Lower leg skin (tissue), 4 donors: ENCODE data around the gene ADGRD1. TPM values are rescaled to one million over a fixed set of nuclear protein-coding genes. Genes with fewer than 3 reads are reported as not detected.

ENCODE experiments used
- DNase-seq, 2 donors: peaks; one replicate each; pipeline ENCODE4 v3.0.0-alpha.2; 2019; ENCODE audit warnings: low spot score in 2 of 2
- H3K4me3 ChIP-seq: fragments of 200-600 bp; sonication (generic); 2 replicates; pipeline ENCODE4 v1.5.1; 2017; ENCODE audit warnings: mild to moderate bottlenecking, low read depth; ENCODE audit not compliant: poor library complexity, severe bottlenecking
- CTCF ChIP-seq, 3 donors: fragments of 450-650 bp; IDR thresholded peaks; one replicate each; pipeline ENCODE4 v1.5.1; 2016; ENCODE audit warnings: antibody characterized with exemption in 3 of 3, mild to moderate bottlenecking in 3 of 3, moderate library complexity in 2 of 3
- POLR2A ChIP-seq, 2 donors: fragments of 450-650 bp; IDR thresholded peaks; one replicate each; pipeline ENCODE4 v1.6.1; 2016 to 2017; ENCODE audit warnings: antibody characterized with exemption in 2 of 2, mild to moderate bottlenecking in 1 of 2, moderate library complexity in 1 of 2
- WGBS, 2 donors: methylation state at CpG; one replicate each; pipeline ENCODE4 v1.1.5; 2018; 5-methylcytosine and 5-hydroxymethylcytosine counted together
- intact Hi-C: fragments of 100-400 bp; cut with DNase I; formaldehyde crosslinking; loops from one replicate; pipeline ENCODE4 v1.15.0; 2023; ENCODE audit warnings: low total_unique reads
- total RNA-seq, 4 donors: library from RNA; depleted of rRNA; stranded (reverse); fragments of >200 nt; gene quantifications; one replicate each; pipeline ENCODE4 v1.1.0, GENCODE V29; 2016

The ADGRD1 gene
- total RNA-seq, 4 donors from 2014 or later: 8.3 to 11.6 (median 8.9) TPM

- DNase-seq: no peak
- 84 to 86% methylated on average over 6 of the region's 6 CpGs for WGBS, 2 donors
- H3K4me3 ChIP-seq: no peak overlapping the region
- TF ChIP-seq CTCF (IDR thresholded peaks at IDR 0.05) (no peak), POLR2A (IDR thresholded peaks at IDR 0.05) (no peak)
- intact Hi-C loops: no loop called here
Measured at GRCh38 chr12:131053567-131053966, 99.9 kb downstream of the ADGRD1 start.

- WGBS, 2 donors: 79 to 82% methylated on average over 19 of the region's 19 CpGs
- intact Hi-C loops: no loop called here
- TF ChIP-seq CTCF (IDR thresholded peaks at IDR 0.05) (no peak), POLR2A (IDR thresholded peaks at IDR 0.05) (no peak)
- DNase-seq: peak in 1 of 2 donors; percentile 57
- H3K4me3 ChIP-seq: no peak overlapping the region
Measured at GRCh38 chr12:131054345-131055092, 100.8 kb downstream of the ADGRD1 start.

- DNase-seq: peak in 1 of 2 donors; percentile 54
- no peak overlapping the region for H3K4me3 ChIP-seq
- intact Hi-C loops: no loop called here
- no peak for TF ChIP-seq POLR2A (IDR thresholded peaks at IDR 0.05)
- no peak for TF ChIP-seq CTCF (IDR thresholded peaks at IDR 0.05)
- 84 to 85% methylated on average over 9 of the region's 9 CpGs for WGBS, 2 donors
Measured at GRCh38 chr12:131055093-131055465, 101.4 kb downstream of the ADGRD1 start.

GRCh38 chr12:131055596-131056233 is 102.0 kb downstream of the ADGRD1 start:
- intact Hi-C loops: no loop called here
- H3K4me3 ChIP-seq: no peak overlapping the region
- TF ChIP-seq CTCF (IDR thresholded peaks at IDR 0.05) (no peak), POLR2A (IDR thresholded peaks at IDR 0.05) (no peak)
- 75 to 79% methylated on average over 7 of the region's 7 CpGs for WGBS, 2 donors
- DNase-seq: peak in 1 of 2 donors; percentile 5

GRCh38 chr12:131056626-131057025 is 102.9 kb downstream of the ADGRD1 start:
- 61 to 68% methylated on average over 10 of the region's 10 CpGs for WGBS, 2 donors
- intact Hi-C loops: no loop called here
- TF ChIP-seq CTCF (IDR thresholded peaks at IDR 0.05) (no peak), POLR2A (IDR thresholded peaks at IDR 0.05) (no peak)
- peak in 1 of 2 donors; percentile 26 for DNase-seq
- H3K4me3 ChIP-seq: no peak overlapping the region
